AG08395 (cell line): ENCODE results near the gene SMYD2.

ENCODE experiments used
- DNase-seq: peaks from one replicate; pipeline ENCODE4 v3.0.0; 2012; ENCODE audit warnings: mixed read lengths, low spot score

The SMYD2 gene, protein sequence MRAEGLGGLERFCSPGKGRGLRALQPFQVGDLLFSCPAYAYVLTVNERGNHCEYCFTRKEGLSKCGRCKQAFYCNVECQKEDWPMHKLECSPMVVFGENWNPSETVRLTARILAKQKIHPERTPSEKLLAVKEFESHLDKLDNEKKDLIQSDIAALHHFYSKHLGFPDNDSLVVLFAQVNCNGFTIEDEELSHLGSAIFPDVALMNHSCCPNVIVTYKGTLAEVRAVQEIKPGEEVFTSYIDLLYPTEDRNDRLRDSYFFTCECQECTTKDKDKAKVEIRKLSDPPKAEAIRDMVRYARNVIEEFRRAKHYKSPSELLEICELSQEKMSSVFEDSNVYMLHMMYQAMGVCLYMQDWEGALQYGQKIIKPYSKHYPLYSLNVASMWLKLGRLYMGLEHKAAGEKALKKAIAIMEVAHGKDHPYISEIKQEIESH

GRCh38 chr1:214281021-214281719 lies at the start of gene SMYD2:
SMYD2 (plus strand) TSS chr1:214281159; CDS start chr1:214281255, 96 bp downstream.
- peak; percentile 65 for DNase-seq

- DNase-seq = no peak
Observed at GRCh38 chr1:214233856-214234634, 46.9 kb upstream of the SMYD2 start.

- DNase-seq = no peak
Observed at GRCh38 chr1:214234635-214235025, 46.3 kb upstream of the SMYD2 start.

DNA sequence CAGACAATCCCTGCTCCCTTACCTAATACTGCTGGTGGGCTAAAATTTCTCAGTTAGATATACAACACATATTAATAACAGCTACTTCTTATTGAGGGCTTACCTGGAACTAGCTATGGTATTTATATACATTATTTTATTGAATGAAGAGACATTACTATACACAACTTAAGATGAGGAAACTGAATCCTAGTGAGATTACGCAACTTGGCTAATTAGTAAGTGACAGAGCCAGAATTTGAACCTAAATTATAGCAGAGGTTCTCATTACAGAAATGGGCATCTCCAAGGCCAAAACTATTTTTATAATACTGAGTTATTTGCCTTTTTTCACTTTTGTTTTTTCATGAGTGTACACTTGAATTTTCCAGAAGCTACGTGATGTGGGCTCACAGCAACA lies 44.5 kb upstream of the SMYD2 start:
- DNase-seq = no peak

DNA sequence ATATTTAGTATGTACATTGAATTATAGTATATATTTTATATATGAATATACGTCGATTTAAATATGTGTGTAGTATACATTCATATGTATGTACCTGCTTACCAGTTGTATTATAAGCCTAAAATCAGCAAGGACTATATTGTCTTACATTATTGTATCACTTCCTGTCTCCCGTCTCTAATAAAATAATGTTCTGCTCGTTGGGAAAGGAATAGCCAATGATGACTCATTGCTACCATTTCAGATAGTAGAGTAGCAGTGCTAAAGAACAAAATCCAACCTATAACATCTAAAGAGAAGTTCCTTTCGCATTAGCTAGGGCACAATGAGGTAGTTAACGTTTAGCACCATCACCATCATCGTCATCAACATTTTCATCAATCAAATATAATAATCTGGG lies 39.9 kb upstream of the SMYD2 start:
- no peak for DNase-seq

- no peak for DNase-seq
Observed at GRCh38 chr1:214244252-214244651, 36.7 kb upstream of the SMYD2 start.

GRCh38 chr1:214244841-214245240 lies 36.1 kb upstream of the SMYD2 start:
- no peak for DNase-seq

- DNase-seq = no peak
Observed at GRCh38 chr1:214247501-214248041, 33.4 kb upstream of the SMYD2 start.

DNA sequence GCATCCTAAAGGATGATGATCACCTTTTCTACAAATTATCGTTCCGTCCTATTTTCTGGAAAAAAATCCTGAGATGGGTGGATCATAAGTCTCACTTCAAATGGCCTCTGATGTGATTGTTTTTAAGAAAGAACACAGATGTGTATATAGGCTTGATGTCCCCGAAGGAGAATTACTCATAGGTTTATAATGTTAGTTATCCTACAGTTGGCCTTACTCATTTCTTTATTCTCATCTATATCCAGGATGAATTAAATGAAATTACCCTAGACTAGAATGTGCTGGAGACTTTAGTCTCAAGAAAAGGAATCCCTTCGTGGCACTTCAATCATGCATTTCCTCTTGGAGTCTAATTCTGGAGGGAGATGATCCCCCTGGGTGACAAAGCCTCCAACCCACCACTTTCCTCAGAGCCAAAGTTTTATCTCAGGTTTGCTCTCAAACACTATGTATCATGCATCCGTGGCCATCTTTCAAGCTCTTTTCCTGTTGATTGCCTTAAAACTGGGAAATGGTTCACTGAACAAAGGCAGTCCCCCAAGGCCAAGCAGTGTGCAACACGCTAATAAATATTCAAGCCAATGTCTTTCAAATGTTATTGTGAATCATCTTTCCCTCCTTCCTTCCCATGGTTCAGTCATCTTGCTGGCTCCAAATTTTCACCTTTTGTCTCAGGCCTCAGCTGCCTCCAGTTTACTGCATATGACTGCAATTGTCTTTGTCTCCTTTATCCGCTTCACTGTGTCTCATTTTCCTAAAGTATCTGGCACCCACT lies 32.5 kb upstream of the SMYD2 start:
- DNase-seq = no peak

GRCh38 chr1:214249651-214250050 lies 31.3 kb upstream of the SMYD2 start:
- DNase-seq = no peak

DNA sequence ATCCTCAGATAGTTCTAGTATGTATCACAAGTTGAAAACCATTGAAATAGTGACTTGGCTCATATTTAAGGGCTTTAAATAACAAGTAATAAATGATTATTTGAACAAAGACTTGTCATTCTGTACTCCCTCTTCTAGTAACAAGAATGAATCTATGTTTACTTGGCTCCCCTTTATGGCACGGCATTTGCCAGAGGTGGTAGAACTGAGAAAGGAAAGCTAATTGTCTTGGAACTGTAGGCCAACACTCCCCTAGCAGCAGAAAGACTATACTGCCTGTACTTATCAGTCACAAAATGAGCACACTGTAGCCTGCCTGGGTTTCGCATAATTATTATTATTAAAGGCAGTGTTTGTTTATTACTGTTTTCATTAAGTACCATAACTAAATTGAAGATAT lies 29.6 kb upstream of the SMYD2 start:
- DNase-seq = no peak

DNA sequence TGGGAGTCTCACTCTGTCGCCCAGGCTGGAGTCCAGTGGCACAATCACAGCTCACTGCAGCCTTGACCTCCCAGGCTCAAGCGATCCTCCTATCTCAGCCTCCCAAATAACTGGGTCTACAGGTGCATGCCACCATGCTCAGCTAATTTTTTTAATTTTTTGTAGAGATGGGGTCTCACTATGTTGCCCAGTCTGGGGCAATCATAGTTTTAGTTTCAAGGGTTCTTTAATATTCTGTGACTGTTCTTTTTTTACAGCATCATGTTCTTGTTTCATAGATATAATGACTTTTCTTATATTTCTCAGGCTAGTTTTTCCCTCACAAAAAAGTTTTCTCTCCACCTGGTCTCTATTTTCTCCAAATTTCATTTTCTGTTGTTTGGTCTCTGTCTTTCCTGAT lies 25.4 kb upstream of the SMYD2 start:
- no peak for DNase-seq

DNA sequence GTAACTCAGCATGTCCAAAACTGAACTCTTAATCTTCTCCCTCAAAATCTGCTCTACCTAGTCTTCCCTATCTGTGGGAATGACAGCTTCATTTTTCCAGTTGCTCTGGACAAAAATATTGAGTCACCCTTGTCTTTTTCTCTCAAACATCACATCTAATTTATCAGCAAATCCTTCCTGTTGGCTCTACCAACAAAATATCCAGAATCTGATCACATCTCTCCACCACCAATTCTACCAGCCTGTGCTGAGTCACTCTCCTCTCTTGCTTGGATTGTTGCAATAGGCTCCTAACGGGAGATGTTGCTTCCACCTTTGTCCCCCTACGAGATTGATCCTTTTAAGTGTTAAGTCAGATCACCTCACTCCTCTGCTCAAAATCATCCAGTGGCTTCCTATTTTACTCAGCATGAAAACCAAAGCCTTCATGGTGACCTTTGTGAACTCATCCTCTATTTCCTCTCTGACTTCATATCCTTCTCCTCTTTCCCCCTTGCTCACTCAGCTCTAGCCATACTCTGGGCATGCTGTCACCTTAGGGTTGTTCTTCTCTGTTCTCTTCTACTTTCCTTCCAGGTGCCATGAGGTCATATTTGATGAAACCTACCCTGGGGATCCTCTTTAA lies 21.5 kb upstream of the SMYD2 start:
- DNase-seq = no peak

GRCh38 chr1:214260561-214261205 lies 20.3 kb upstream of the SMYD2 start:
- DNase-seq = no peak

DNA sequence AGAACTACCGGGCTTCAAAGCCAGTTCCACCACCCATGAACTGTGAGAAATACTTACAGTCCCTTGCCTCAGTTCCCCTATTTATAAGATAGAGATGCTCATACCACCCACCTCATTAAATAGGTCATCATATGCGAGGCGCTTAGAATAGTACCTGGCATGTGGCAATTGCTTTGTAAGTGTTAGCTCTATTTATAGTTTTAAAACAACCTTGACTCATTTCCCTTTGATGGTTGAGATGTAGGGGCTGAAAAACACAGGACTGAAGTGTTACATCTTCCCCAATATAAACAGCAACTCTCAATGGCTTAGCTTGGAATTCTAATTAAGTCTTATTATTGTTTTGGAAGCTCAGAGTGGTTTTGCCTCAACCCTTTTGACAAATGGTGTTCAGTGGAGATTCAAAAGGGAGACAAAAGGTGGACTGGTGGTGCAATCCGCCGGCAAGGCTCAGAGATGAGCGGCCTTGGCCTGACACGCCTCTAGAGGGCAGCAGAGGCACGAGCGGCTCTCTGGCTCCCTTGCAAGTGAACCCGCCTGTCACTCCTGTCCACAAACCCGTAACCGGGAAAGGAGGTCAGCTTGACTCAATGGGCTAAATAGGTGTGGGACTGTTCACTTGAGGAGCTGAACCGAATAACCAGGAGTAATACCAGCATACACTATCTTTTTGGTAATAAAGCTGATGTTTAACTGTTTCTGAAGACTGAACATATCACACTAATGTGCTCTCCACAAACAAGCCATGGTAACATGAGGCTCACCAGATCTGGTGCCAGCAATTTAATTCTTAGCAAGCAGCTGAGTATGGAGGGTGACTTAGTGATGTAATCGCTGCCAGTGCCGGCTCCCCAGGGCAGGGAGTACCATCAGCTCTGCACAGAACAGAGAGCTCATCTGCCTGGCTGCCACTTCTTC lies 19.5 kb upstream of the SMYD2 start:
- peak; percentile 77 for DNase-seq

GRCh38 chr1:214264196-214264595 lies 16.8 kb upstream of the SMYD2 start:
- DNase-seq = no peak

DNA sequence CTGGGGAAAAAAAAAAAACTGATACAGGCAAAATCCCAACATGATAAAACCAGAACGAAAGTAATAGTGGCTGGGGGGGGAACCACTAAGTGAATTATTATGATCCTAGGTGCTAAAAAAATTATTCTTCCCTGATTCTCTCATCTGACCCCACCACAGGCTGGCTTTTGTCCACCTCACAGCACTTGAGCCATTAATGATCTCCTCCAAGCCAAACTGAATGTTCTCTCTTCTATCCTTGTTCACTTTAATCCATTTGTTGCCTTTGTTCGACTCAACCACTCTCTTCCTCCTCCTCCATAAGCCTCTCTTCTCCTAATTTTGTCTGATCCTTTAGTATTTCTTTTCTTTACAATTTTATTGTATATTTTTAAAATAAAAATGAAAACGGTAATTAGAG lies 16.0 kb upstream of the SMYD2 start:
- no peak for DNase-seq

DNA sequence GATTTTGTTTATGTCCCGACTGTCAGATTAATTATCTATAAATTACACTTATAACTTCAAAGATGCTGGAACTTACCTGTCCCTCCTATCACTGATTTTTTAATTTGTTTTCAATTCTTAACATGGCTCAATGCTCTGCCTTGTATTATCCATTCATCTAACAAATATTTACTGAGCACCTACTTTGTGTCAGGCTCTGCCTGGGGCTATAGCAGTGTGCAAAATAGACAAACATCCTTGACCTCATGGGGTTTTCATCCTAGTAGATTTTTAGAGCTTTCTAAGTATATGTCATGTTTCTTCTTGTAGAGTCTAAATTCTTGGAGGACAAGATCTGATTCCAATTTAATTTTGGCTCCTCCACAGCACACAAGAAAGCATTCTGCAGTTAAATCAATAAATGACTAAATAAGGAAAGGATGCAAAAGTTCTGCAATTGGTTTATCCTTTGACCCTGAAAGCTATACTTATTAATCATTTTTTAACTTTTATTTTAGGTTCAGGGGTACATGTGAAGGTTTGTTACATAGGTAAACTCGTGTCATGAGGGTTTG lies 10.8 kb upstream of the SMYD2 start:
- peak; percentile 21 for DNase-seq

- DNase-seq = no peak
Observed at GRCh38 chr1:214271174-214271858, 9.6 kb upstream of the SMYD2 start.
